ENCODE measurements around the gene PTPRE.

The PTPRE gene

GRCh38 chr10:127943336-127943910 lies 36.5 kb downstream of the PTPRE start:
- H3K9me3 ChIP-seq (ENCODE audit: control insufficient read depth, insufficient read depth, low read depth, low read length): no peaks in the 10 kb centered on the region
- POLR2A ChIA-PET: no interaction called here
- TF ChIP-seq ZNF518A (tag by site-specific recombination; conservative IDR thresholded peaks at IDR 0.05; ENCODE audit: low read depth) (no peak), ZBTB17 (tag by site-specific recombination; IDR thresholded peaks at IDR 0.05) (no peak), KLF7 (tag by site-specific recombination; IDR thresholded peaks at IDR 0.05; ENCODE audit: borderline replicate concordance) (no peak), KLF16 (tag by site-specific recombination; IDR thresholded peaks at IDR 0.05) (no peak), KLF8 (tag by site-specific recombination; IDR thresholded peaks at IDR 0.05) (no peak), ZNF221 (tag by site-specific recombination; IDR thresholded peaks at IDR 0.05; ENCODE audit: borderline replicate concordance) (no peak), ZNF645 (tag by site-specific recombination; IDR thresholded peaks at IDR 0.05) (no peak), ZNF121 (tag by site-specific recombination; IDR thresholded peaks at IDR 0.05) (no peak), ZNF792 (tag by site-specific recombination; IDR thresholded peaks at IDR 0.05) (no peak), ZEB2 (tag by site-specific recombination; IDR thresholded peaks at IDR 0.05) (no peak), ZNF394 (tag by site-specific recombination; IDR thresholded peaks at IDR 0.05; ENCODE audit: borderline replicate concordance) (no peak), ZNF830 (tag by site-specific recombination; IDR thresholded peaks at IDR 0.05; ENCODE audit: low read depth) (no peak), BCL11A (tag by site-specific recombination; IDR thresholded peaks at IDR 0.05; ENCODE audit: low read depth) (no peak), SP7 (tag by site-specific recombination; IDR thresholded peaks at IDR 0.05) (no peak)
- TF ChIP-seq, protein P1, sequence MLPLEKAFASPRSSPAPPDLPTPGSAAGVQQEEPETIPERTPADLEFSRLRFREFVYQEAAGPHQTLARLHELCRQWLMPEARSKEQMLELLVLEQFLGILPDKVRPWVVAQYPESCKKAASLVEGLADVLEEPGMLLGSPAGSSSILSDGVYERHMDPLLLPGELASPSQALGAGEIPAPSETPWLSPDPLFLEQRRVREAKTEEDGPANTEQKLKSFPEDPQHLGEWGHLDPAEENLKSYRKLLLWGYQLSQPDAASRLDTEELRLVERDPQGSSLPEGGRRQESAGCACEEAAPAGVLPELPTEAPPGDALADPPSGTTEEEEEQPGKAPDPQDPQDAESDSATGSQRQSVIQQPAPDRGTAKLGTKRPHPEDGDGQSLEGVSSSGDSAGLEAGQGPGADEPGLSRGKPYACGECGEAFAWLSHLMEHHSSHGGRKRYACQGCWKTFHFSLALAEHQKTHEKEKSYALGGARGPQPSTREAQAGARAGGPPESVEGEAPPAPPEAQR (tag by site-specific recombination; IDR thresholded peaks at IDR 0.05): no peak
- H3K27ac ChIP-seq (ENCODE audit: extremely low read depth, low read depth, low read length): no peak overlapping the region
- H3K4me3 ChIP-seq (ENCODE audit: low read depth, low read length): no peak overlapping the region
- no peaks in the 10 kb centered on the region for H3K36me3 ChIP-seq (ENCODE audit: control insufficient read depth in 2 of 2, insufficient read depth in 1 of 2, low read length in 2 of 2)
- no peaks in the 10 kb centered on the region; the same call in 1 of the 2 replicates for H3K4me1 ChIP-seq (ENCODE audit: control insufficient read depth, insufficient read depth, low read length)
- CTCF ChIA-PET: no interaction called here

DNA sequence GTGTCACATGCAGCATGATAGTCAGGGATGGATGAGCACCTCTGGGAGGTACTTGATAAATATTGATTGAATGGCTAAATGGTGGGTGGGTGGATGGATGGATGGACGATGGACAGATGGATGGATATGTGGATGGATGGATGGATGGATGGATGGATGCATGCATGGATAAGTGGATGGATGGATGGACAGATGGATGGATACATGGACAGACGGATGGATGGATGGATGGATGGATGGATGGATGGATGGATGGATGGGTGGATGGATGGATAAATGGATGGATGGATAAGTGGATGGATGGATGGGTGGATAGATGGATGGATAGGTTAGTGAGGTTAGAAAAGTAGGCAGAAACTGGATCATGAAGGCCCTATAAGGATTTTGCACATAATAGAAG lies 37.4 kb downstream of the PTPRE start:
- ChIA-PET POLR2A (no interaction called here), CTCF (no interaction called here)
- Histone ChIP-seq H3K4me1 (ENCODE audit: control insufficient read depth, insufficient read depth, low read length) (no peaks in the 10 kb centered on the region; the same call in 1 of the 2 replicates), H3K4me3 (ENCODE audit: low read depth, low read length) (no peak overlapping the region), H3K27ac (ENCODE audit: extremely low read depth, low read depth, low read length) (no peak overlapping the region), H3K9me3 (ENCODE audit: control insufficient read depth, insufficient read depth, low read depth, low read length) (no peaks in the 10 kb centered on the region), H3K36me3 (ENCODE audit: control insufficient read depth in 2 of 2, insufficient read depth in 1 of 2, low read length in 2 of 2) (no peaks in the 10 kb centered on the region)
- TF ChIP-seq ZNF366 (tag by site-specific recombination; conservative IDR thresholded peaks at IDR 0.05) (peak; percentile 98), ZBTB17 (tag by site-specific recombination; IDR thresholded peaks at IDR 0.05) (peak; percentile 82), ZNF114 (tag by site-specific recombination; IDR thresholded peaks at IDR 0.05) (no peak)
